VCaP (cell line): ENCODE measurements around the gene PRR22.

ENCODE experiments used
- H3K27ac ChIP-seq: fragments of 450-650 bp; 2 replicates; pipeline ENCODE4 v1.5.1; 2017
- CTCF ChIP-seq: fragments of 450-650 bp; conservative IDR thresholded peaks from 2 replicates; pipeline ENCODE4 v1.5.1; 2017; ENCODE audit warnings: mild to moderate bottlenecking, moderate library complexity

Gene PRR22

GRCh38 chr19:5789886-5790558 lies 5.5 kb upstream of the PRR22 start:
- peak overlapping the region; percentile 90 for H3K27ac ChIP-seq
- no peak for TF ChIP-seq CTCF

- H3K27ac ChIP-seq = no peak overlapping the region
Observed at GRCh38 chr19:5789351-5789761, 4.8 kb upstream of the PRR22 start.

GRCh38 chr19:5788422-5788821 lies 3.9 kb upstream of the PRR22 start:
- no peak overlapping the region for H3K27ac ChIP-seq
- TF ChIP-seq CTCF = no peak

More at GRCh38 chr19:5789351-5789761, 4.8 kb upstream of the PRR22 start:
- no peak for TF ChIP-seq CTCF

- H3K27ac ChIP-seq = no peak overlapping the region
- no peak for TF ChIP-seq CTCF
Observed at GRCh38 chr19:5787409-5788182, 3.0 kb upstream of the PRR22 start.

GRCh38 chr19:5786593-5787408 lies 2.3 kb upstream of the PRR22 start:
- no peak overlapping the region for H3K27ac ChIP-seq
- TF ChIP-seq CTCF = no peak

- TF ChIP-seq CTCF = no peak
- no peak overlapping the region for H3K27ac ChIP-seq
Observed at GRCh38 chr19:5785423-5785822, 877 bp upstream of the PRR22 start.
